H4 (cell line): ENCODE data around the gene TCEANC2. TPM values are rescaled to one million over a fixed set of nuclear protein-coding genes. Genes with fewer than 3 reads are reported as not detected.
"Not testable (repeated sequence)": the region's sequence is repeated elsewhere in the genome, so short reads cannot be mapped to it uniquely, and the experiment has no call there.

Experiments used
- DNase-seq: peaks from one replicate; pipeline ENCODE4 v3.0.0-alpha.2; 2015; ENCODE audit warnings: low spot score
- total RNA-seq: library from RNA; depleted of rRNA; stranded (reverse); fragments of >200 nt; shearing (Covaris generic); gene quantifications from 2 replicates; pipeline ENCODE4 v1.2.3, GENCODE V29; 2014

The TCEANC2 gene
- total RNA-seq, 1 experiment from 2014 or later: 3.9 TPM

DNA sequence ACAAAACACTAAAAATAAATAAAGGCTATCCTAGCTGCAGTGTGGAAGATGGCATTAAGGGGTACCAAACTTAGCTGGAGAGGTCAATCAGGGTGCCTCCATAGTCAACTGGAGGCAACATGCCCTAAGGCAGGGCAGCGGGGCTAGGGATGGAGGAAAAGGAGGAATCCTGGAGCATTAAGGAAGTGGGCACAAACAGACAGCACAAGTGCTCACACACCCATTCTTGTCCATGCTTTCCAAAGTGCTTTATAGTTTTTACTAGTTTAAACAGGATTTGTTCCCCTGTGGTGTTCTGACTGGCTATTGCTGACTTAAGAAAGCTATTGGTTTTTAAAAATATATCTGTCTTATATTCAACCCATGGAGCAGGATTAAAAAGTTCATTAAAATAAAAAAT lies 33.3 kb downstream of the TCEANC2 start:
- DNase-seq: no peak

DNA sequence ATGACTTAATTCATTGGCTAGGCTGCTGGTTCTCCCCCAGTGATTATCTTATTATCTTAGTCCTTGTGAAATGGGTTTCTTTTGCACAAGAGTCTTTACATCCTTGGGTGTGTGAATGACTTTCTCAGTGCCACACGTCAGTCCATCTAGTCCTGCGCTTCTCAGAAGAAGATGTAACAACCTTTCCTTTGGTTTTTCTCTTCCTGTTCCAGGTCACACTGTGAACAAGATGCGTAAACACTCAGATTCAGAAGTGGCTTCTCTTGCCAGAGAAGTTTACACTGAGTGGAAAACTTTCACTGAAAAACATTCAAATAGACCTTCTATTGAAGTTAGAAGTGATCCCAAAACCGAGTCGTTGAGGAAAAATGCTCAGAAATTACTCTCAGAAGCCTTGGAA lies 35.0 kb downstream of the TCEANC2 start:
- DNase-seq: no peak

DNA sequence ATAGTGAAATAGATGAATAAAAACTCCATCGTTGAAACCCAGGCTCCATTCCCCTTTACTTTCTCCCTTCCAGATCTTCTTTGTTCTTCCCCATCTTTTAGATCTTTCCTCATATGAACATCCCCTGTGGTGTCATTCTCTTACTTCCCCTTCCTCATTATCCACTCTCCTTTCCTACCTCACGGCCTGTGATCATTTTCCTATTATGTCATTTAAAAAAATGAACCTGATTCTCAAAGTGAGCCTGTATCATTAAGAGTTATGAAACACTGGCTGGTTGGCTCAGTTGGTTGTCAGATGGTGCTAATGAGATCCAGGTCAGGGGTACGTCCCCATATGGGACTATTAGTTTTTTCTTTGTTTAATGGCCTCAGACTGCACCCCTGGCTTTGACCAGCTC lies 38.3 kb downstream of the TCEANC2 start:
- no peak for DNase-seq

DNA sequence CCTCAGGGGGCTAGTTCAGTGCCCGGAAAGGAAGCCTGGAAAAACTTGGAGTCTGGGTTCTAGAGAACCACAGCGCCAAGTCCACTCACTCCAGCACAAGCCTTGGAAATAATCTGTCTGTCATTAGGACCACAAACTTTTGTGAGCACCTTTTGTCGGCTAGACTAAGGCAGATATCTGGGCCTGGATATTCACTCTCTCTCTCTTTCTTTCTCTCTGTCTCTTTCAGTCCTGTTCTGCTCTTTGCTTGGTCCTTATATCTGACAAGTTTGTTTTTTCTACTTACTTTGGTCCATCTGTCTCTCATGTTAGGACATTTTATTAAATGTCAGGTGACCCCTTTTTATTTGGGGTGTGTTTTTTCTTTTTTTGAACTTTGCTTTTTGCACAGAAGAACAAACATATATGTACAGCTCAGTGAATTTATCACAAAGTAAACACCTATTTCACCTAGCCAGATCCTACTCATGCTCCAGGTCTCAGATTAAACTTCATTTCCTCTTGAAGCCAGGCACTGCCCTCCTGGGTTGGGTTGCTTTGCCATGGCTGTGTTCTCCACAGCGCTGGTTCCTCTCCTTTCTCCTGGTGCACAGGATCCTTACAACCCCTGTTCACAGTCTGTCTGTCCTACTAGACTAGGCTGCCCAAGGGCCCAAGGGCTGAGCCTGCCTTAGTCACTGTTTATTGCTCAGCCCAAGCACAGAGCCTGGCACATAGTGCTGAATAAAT lies 40.8 kb downstream of the TCEANC2 start:
- DNase-seq: no peak

DNA sequence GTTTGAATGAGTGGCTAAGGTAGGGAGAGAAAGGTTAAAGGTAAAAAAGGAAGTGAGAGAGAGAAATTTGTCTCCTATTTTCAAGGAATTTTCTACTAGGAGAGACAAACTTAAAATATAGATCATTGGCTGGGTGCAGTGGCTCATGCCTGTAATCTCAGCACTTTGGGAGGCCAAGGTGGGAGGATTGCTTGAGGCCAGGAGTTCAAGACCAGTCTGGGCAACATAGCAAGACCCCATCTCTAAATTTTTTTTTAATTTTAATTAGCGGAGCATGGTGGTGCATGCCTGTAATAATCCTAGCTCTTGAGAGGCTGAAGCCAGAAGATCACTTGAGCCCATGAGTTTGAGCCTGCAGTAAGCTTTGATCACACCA lies 41.3 kb downstream of the TCEANC2 start:
- not testable (repeated sequence) for DNase-seq

DNA sequence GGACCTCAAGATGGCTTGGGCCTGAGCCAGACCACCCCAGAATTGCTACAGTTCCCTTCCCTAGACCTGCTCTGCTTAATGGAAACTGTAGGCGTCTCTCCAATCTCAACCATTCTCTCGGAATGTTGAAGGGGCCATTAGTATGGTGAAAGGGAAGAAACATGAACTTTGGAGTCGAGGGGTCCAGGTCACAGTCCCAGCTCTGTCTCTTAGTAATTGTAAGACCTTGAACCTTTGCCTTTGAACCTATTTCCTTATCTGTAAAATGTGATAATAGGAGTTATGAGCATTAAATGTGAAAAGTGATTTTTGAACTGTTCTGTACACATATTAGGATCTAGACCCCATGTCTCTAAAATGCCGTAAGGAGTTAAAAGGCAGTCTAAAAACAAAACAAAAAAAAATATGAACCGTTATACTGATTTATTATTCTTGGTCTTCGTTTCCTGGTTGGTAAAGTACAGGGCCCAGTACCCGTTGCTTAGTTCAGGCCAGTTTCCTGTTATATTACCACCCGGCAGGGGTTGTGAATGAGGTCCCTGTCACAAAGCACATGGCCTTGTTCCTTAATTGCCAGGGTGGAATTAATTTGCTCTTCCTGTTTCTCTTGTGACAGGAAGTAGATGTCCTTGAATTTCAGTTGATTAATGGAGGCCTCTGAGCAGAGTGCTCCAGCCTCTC lies 42.3 kb downstream of the TCEANC2 start:
- DNase-seq: no peak

DNA sequence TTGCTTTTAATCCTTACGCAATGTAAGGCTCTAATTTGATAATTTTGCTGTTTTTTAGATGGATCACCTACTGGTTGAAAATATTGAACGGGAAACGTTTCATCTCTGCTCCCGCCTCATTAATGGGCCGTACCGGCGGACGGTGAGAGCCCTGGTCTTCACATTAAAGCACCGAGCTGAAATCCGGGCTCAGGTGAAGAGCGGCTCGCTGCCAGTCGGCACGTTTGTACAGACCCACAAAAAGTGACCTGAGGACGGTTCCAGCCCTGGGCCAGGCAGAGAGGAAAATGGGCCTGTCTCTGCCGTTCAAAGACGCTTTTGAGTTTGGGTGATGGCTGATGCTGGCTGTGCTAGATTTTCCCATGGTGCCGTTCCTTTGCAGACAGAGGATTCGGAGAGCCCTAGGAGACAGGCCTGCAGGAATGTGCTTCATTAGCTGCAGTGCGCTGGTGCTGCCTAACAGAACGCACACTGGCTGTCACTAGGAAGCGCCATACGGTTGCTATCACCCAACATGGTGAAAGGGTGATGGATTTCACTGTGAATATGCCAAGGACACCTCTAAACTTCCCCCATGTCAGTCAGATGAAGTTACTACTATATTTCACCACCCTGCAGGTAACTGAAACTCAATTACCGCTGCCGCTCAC lies 42.9 kb downstream of the TCEANC2 start:
- no peak for DNase-seq

DNA sequence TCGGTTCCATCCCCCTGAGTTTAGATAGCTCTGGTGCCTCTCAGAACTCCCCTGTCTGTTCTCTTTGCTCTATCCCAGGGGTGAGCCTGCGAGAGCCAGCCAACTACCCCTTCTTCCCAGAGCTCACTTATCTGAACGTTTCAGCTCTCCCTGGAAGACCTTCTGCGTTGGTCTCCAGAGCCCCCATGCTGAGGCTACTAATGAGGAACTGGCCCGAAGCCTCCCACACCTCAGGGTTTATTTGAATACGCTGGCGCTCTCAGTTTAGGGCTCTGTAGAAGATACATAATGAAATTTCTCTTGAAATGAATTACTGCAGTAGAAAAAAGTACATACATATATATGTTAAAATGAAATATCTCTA lies 43.5 kb downstream of the TCEANC2 start:
- no peak for DNase-seq

DNA sequence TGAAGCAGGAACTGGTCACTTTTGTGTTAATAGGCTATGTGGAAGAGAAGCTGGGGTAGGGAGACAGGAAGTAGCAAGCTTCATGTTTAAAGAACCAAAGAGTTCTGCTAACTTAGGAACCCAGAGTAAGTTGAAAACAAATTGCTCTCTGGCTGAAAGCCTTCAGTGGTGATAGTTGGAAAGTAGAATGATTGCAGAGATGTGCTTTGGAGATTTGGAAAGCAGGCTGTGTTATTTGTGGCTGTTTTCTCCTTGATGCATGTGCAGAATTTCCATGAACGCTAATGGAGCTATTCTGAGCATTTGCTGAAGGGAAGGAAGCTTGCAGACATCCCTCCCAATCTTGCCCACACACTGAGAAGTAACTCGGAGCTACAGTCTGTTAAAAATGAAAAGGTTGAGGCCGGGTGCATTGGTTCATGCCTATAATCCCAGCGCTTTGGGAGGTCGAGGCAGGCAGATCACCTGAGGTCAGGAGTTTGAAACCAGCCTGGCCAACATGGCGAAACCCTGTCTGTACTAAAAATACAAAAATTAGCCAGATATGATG lies 45.7 kb downstream of the TCEANC2 start:
- no peak for DNase-seq

DNA sequence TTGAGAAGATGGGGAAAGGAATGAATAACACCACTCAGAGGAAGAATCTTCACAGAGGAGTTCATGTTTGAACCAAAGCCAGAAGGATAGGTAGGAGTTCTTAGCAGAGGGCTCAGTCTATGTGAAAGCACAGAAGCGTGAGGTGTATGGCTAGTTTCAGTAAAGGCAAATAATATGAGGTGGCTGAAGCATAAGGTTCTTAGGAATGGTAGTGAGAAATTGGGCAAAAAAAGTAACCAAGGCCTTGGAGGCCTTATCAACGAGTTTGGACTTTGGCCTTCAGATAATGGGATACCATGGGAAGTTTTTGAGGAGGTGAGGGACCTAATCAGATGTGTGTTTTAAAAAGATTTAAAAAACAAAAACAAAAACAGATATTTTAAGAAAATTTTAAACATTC lies 47.1 kb downstream of the TCEANC2 start:
- DNase-seq: no peak

DNA sequence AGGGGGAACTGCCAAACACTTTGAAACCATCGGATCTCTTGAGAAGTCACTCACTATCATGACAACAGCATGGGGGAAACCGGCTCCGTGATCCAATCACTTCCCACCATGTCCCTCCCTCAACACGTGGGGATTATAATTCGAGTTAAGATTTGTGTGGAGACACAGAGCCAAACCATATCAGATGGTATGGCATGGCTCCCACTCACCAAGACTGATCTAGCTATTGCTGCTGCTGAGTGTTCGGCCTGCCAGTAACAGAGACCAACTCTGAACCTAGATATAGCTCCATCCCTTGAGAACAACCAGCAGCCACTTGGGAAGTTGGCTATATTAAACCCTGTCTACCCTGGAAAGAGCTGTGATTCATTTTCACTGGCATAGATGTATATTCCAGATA lies 50.0 kb downstream of the TCEANC2 start:
- DNase-seq: no peak

DNA sequence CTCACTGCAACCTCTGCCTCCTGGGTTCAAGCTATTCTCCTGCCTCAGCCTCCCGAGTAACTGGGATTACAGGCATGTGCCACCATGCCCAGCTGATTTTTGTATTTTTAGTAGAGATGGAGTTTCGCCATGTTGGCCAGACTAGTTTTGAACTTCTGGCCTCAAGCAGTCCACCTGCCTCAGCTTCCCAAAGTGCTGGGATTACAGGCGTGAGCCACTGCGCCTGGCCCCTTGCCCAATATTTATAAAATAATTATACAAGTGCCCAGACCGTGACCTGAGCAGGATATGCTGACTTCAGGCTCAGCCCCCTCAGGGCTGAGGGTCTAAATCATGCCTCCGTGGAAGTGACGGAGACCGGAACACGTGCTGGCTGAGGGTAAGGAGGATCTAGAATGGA lies 51.2 kb downstream of the TCEANC2 start:
- not testable (repeated sequence) for DNase-seq

DNA sequence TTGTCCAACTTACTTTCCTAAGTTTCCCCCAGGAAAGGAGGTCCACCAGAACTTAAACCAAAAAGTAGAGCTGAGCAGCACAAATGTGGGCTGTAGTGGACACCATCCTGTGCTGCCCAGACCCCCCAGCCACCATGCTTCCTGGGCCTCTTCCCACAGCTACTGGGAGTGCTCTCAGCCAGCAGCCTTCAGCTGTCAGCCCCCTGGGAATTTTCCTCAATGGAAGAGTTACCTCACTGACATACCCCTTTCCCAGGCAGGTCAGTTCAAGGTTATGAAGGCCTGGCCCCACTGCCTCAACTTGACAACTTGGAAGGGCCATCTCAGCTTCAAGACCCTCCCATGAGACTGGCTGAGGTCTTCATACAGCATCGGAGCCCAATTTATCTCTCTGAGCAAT lies 51.7 kb downstream of the TCEANC2 start:
- DNase-seq: no peak

DNA sequence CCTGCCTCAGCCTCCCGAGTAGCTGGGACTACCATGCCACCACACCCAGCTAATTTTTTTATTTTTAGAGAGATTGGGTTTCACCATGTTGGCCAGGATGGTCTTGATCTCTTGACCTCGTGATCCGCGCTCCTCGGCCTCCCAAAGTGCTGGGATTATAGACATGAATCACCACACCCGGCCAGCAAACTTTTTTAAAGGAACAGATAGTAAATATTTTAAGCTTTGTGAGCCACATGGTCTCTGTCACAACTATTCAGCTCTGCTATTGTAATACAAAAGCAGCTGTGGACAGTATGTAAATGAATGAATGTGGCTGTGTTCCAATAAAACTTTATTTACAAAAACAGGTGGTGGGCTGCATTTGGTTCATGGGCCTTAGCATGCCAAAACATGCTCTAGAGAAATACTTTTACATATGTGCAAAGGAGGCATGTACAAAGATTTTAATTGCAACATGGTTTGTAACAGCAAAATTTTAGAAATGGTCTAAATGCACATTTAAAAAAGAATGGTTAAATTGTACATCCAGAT lies 52.4 kb downstream of the TCEANC2 start:
- DNase-seq: no peak

DNA sequence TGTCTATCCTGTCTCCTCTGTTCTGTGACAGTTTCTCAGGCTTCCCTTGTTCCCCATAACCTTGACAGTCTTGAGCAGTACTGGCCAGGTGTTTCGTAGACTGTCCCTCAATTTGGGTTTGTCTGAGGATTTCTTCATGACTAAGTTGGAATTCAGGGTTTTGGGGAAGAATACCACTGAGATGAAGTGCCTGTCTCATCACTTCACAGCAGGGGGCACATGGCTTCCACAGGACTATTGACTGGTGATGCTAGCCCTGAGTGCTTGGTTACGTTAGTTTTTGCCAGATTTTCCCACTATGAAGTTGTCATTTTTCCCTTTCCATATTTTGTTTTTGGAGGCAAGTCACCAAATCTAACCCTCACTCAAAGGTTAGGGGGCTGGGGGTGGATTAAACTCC lies 53.7 kb downstream of the TCEANC2 start:
- no peak for DNase-seq

DNA sequence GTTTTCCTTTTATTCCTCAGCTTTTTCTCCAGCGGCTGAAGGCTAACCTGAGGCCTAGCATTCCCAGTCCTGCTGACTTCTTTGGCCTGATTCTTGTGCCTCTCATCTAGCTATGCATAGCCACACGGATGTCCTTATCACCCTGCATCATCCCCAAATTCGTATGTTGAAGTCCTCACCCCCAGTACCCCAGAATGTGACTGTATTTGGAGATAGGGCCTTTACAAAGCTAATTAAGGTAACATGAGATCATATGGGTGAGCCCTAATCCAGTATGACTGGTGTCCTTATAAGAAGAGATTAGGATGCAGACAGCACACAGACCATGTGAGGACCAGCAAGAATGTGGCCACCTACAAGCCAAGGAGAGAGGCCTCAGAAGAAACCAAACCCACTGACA lies 54.7 kb downstream of the TCEANC2 start:
- DNase-seq: no peak

DNA sequence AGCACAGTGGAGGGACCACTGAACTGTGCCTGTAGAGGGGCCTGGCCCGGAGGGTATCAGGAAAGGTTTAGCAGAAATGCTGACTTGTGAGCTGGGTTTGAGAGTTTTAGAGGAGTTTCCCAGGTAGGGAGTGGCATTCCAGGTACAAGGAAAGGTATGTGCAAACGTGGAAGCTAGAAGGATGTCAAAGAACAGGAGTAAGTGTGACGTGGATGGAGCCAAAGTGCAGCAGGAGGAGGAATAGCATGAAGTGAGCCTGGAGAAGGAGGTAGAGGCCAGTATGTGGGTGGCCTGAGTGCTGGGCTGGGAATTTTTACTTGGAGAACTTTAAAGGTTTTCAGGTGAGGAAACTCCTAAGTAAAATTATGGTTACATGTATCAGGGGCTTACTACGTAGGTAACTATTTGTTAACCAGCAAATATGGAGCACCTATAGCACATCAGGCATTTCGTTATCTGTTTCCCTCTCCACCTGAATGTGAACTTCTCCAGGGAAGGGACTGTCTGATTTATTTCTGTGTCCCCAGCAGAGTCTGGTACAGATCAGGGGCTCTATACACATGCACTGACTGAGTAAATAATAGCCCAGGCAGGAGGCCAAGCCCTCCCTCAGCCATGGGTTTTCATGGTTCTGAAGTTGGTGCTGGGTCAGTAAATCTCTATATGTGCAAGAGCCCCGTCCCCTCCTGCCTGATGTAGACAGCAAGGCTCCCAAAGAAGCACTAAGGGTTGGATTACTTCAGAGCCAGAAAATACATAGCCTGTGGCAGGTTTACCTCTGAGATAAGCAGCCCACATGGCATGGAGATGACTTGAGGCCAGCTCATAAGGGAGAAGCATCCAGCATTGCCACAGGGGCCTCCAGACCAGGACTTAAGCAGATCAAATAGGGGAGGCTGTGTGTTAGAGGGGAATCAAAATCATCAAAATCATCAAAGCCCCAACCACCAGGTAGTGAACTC lies 56.0 kb downstream of the TCEANC2 start:
- no peak for DNase-seq

DNA sequence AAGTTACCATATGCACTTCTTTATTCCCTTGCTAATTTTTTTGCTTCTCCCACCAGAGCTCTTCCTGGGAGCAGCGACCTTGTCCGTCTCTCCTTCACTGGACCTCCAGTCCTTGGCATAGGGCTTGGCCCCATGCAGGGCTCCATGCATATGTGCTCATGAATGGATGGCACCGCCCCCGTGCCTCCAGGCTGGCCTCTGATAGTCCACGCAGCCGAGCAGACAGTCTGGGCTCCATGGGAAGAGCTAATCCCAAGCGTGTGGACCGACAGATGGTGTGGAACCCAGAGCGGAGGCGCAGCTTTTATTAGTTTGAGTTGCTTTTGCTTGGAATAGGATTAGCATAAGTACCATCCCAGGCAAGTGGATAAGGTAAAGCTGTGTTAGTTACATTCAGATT lies 57.6 kb downstream of the TCEANC2 start:
- no peak for DNase-seq

DNA sequence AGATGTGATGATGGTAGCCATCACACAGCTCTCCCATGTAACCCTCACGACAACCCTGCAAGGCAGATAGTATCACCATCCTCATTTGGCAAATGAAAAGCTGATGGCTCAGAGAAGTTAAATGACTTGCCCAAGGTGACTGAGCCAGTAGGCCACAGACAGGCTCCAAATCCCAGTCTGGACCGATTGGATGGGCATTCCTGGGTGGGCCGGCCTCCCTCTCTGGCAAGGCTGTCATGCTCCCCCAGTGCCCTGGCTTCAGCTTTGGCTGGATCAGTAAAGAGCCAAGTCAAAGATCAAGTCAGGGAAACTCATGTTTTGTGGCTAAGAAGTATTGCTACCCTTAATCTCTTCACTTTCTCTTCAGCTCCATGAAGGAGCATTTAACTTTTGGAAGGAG lies 58.2 kb downstream of the TCEANC2 start:
- DNase-seq: no peak

DNA sequence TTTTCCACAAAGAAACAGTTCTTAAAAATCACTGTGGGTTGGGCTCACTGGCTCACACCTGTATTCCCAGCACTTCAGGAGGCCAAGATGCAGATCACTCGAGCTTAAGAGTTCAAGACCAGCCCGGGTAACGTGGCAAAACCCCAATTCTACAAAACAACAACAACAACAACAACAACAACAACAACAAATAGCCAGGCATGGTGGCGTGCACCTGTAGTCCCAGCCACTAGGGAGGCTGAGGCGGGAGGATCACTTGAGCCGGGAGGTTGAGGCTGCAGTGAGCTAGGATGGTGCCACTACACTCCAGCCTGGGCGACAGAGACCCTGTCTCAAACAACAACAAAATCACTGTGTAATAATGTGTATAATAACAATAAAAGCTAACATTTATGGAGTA lies 58.6 kb downstream of the TCEANC2 start:
- no peak for DNase-seq

DNA sequence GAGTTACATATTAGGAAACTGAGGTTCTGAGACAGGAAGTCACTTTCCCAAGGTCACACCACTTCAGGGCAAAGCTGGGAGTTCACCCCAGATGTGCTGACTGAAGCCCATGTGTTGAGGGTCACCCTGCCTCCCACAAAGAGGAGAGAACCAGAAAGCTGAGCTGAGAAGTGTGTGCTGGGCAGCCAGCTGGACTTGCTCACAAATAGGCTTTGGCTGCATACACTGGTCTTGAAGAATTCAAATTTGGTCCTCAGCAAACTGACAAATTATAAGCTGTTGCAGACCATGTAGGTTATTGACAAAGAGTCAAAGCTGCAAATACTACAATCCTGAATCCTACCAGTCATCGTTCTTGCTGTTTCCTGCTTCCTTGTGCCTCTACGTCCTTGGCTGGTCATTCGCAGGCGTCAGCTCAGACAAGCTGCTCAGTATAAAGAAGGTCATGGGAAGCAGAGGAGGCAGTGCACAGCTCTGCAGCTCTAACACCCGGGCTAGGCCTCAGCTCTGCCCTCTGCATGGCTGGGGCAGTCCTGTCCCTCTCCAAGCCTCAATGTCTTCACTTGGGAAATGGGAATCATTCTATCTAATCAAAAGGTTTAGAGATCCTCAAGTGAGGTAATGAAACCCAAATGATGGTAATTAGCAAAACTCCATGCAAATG lies 59.4 kb downstream of the TCEANC2 start:
- no peak for DNase-seq
